Neural cell (in vitro differentiated cells): ENCODE results near the gene DSCAM. TPM values are rescaled to one million over a fixed set of nuclear protein-coding genes. Genes with fewer than 3 reads are reported as not detected.
A peak's percentile ranks its signal among the peaks of the same experiment; 100 is the strongest.

ENCODE experiments used
- H2AFZ ChIP-seq: fragments of 200-600, 300-800 bp; sonication (generic), shearing (Covaris generic); 2 replicates; pipeline ENCODE4 v1.6.0; 2014; ENCODE audit warnings: low read depth, mild to moderate bottlenecking, antibody characterized with exemption, low read length, moderate library complexity
- H3F3A ChIP-seq: fragments of 200-600 bp; shearing (Covaris generic); 2 replicates; pipeline ENCODE4 v1.6.1; 2016; ENCODE audit warnings: mild to moderate bottlenecking, moderate library complexity, mixed read lengths, antibody characterized with exemption, low read length; ENCODE audit not compliant: insufficient read depth, poor library complexity, severe bottlenecking
- H3K27ac ChIP-seq: fragments of 200-600, 300-800 bp; sonication (generic), shearing (Covaris generic); 2 replicates; pipeline ENCODE4 v1.5.1; 2014; ENCODE audit warnings: mild to moderate bottlenecking, low read length, moderate library complexity
- H3K27me3 ChIP-seq: fragments of 300-800, 200-600 bp; sonication (generic), shearing (Covaris generic); 2 replicates; pipeline ENCODE4 v1.6.0; 2014; ENCODE audit warnings: mild to moderate bottlenecking, low read depth, low read length, moderate library complexity; ENCODE audit not compliant: insufficient read depth
- H3K36me3 ChIP-seq: fragments of 300-800, 200-600 bp; sonication (generic), shearing (Covaris generic); 2 replicates; pipeline ENCODE4 v1.5.1; 2014; ENCODE audit warnings: mild to moderate bottlenecking, antibody characterized with exemption, low read length, moderate library complexity; ENCODE audit not compliant: insufficient read depth
- H3K4me2 ChIP-seq: fragments of 300-800, 200-600 bp; sonication (generic), shearing (Covaris generic); 2 replicates; pipeline ENCODE4 v1.6.0; 2014; ENCODE audit warnings: mild to moderate bottlenecking, low read length
- H3K4me3 ChIP-seq: fragments of 300-800, 200-600 bp; sonication (generic), shearing (Covaris generic); 2 replicates; pipeline ENCODE4 v1.5.1; 2014; ENCODE audit warnings: mild to moderate bottlenecking, low read length, moderate library complexity
- H3K79me2 ChIP-seq: fragments of 200-600 bp; shearing (Covaris generic); replicated peaks from 2 replicates; pipeline ENCODE4 v1.6.0; 2014; ENCODE audit warnings: mild to moderate bottlenecking, low read length, moderate library complexity; ENCODE audit not compliant: insufficient read depth
- H3K9ac ChIP-seq: fragments of 300-800, 200-600 bp; sonication (generic), shearing (Covaris generic); 2 replicates; pipeline ENCODE4 v1.6.1; 2016; ENCODE audit warnings: mild to moderate bottlenecking, low read length, mixed read lengths
- H3K9me2 ChIP-seq: fragments of 200-600 bp; shearing (Covaris generic); 2 replicates; pipeline ENCODE4 v1.6.1; 2016; ENCODE audit warnings: mild to moderate bottlenecking, low read length, mixed read lengths; ENCODE audit not compliant: insufficient read depth
- H3K9me3 ChIP-seq: fragments of 200-600, 300-800 bp; sonication (generic), shearing (Covaris generic); 2 replicates; pipeline ENCODE4 v1.6.1; 2016; ENCODE audit warnings: mild to moderate bottlenecking, mixed run types, low read length, moderate library complexity, mixed read lengths
- H4K20me1 ChIP-seq: fragments of 200-600 bp; shearing (Covaris generic); 2 replicates; pipeline ENCODE4 v1.6.1; 2016; ENCODE audit warnings: mild to moderate bottlenecking, mixed run types; ENCODE audit not compliant: insufficient read depth
- CTCF ChIP-seq: fragments of 450-650 bp; IDR thresholded peaks from 2 replicates; pipeline ENCODE4 v1.5.1; 2014; ENCODE audit warnings: antibody characterized with exemption, mild to moderate bottlenecking, moderate library complexity; ENCODE audit not compliant: poor library complexity, severe bottlenecking
- EP300 ChIP-seq: fragments of 450-650 bp; conservative IDR thresholded peaks from 2 replicates; pipeline ENCODE4 v1.6.1; 2014; ENCODE audit warnings: antibody characterized with exemption, mild to moderate bottlenecking, moderate library complexity; ENCODE audit not compliant: poor library complexity, severe bottlenecking
- EZH2 ChIP-seq: fragments of 200-600, 300-800 bp; shearing (Covaris generic), sonication (generic); IDR thresholded peaks from 2 replicates; pipeline ENCODE4 v1.6.1; 2014; ENCODE audit warnings: antibody characterized with exemption, low read length, borderline replicate concordance, mild to moderate bottlenecking; ENCODE audit not compliant: insufficient read depth, poor library complexity, severe bottlenecking
- MXI1 ChIP-seq: fragments of 450-650 bp; conservative IDR thresholded peaks from 2 replicates; pipeline ENCODE4 v1.6.1; 2014; ENCODE audit warnings: antibody characterized with exemption, mild to moderate bottlenecking; ENCODE audit not compliant: poor library complexity, severe bottlenecking
- POLR2AphosphoS5 ChIP-seq: IDR thresholded peaks from 2 replicates; pipeline ENCODE4 v1.6.1; 2012
- RAD21 ChIP-seq: fragments of 450-650 bp; conservative IDR thresholded peaks from 2 replicates; pipeline ENCODE4 v1.6.1; 2014; ENCODE audit warnings: antibody characterized with exemption, mild to moderate bottlenecking, moderate library complexity
- REST ChIP-seq: IDR thresholded peaks from 2 replicates; pipeline ENCODE4 v1.6.1; 2012; ENCODE audit warnings: borderline replicate concordance
- SMC3 ChIP-seq: fragments of 450-650 bp; conservative IDR thresholded peaks from 2 replicates; pipeline ENCODE4 v1.6.1; 2014; ENCODE audit warnings: antibody characterized with exemption, mild to moderate bottlenecking, moderate library complexity; ENCODE audit not compliant: poor library complexity
- TAF1 ChIP-seq: IDR thresholded peaks from 2 replicates; pipeline ENCODE4 v1.6.1; 2012; ENCODE audit warnings: low read depth
- polyA plus RNA-seq: library from polyadenylated mRNA; depleted of rRNA; stranded (reverse); fragments of >200 nt; gene quantifications from 2 replicates; pipeline ENCODE4 v1.2.3, GENCODE V29; 2014

Gene DSCAM
- polyA plus RNA-seq, 1 donor from 2014 or later = 5.3 TPM

GRCh38 chr21:40372506-40372905 lies 474.5 kb downstream of the DSCAM start:
- Histone ChIP-seq H3F3A (no peaks in the 10 kb centered on the region), H4K20me1 (no peaks in the 10 kb centered on the region), H3K4me2 (no peak overlapping the region), H3K27ac (no peak overlapping the region), H3K9me3 (no peaks in the 10 kb centered on the region), H2AFZ (no peak overlapping the region), H3K27me3 (no peaks in the 10 kb centered on the region), H3K4me3 (no peak overlapping the region), H3K36me3 (no peaks in the 10 kb centered on the region), H3K9me2 (no peaks in the 10 kb centered on the region), H3K79me2 (no peaks in the 10 kb centered on the region), H3K9ac (no peak overlapping the region)
- TF ChIP-seq RAD21 (no peak), SMC3 (no peak), CTCF (no peak), REST (no peak), POLR2AphosphoS5 (no peak), EP300 (no peak), TAF1 (no peak), MXI1 (no peak), EZH2 (no peak)

GRCh38 chr21:40371329-40371728 lies 475.6 kb downstream of the DSCAM start:
- no peaks in the 10 kb centered on the region for H3K9me2 ChIP-seq
- H3K36me3 ChIP-seq = no peaks in the 10 kb centered on the region
- H3K9ac ChIP-seq = no peak overlapping the region
- no peaks in the 10 kb centered on the region for H3K9me3 ChIP-seq
- H3K27ac ChIP-seq = peak overlapping the region; percentile 42
- H3K27me3 ChIP-seq = no peaks in the 10 kb centered on the region
- H4K20me1 ChIP-seq = no peaks in the 10 kb centered on the region
- TF ChIP-seq RAD21 (no peak), SMC3 (no peak), EP300 (peak; percentile 42), POLR2AphosphoS5 (no peak), REST (no peak), EZH2 (no peak), CTCF (no peak), TAF1 (no peak)
- no peak overlapping the region for H3K4me3 ChIP-seq
- H3K4me2 ChIP-seq = no peak overlapping the region
- no peaks in the 10 kb centered on the region for H3K79me2 ChIP-seq
- no peaks in the 10 kb centered on the region for H3F3A ChIP-seq
- H2AFZ ChIP-seq = no peak overlapping the region
